ENCODE data around the gene EXOC6. TPM values are rescaled to one million over a fixed set of nuclear protein-coding genes. Genes with fewer than 3 reads are reported as not detected.
"Not testable (repeated sequence)": the region's sequence is repeated elsewhere in the genome, so short reads cannot be mapped to it uniquely, and the experiment has no call there.

The EXOC6 gene
- total RNA-seq, 1 donor: 13.5 TPM

- Histone ChIP-seq H3K4me1 (ENCODE audit: insufficient read depth, low read length) (no peaks in the 10 kb centered on the region), H3K4me3 (ENCODE audit: low read length) (no peak overlapping the region), H3K27me3 (ENCODE audit: insufficient read depth, low read length) (no peaks in the 10 kb centered on the region), H3K9me3 (ENCODE audit: low read depth, low read length) (no peaks in the 10 kb centered on the region)
Measured at GRCh38 chr10:92972066-92972870, 123.9 kb downstream of the EXOC6 start.

DNA sequence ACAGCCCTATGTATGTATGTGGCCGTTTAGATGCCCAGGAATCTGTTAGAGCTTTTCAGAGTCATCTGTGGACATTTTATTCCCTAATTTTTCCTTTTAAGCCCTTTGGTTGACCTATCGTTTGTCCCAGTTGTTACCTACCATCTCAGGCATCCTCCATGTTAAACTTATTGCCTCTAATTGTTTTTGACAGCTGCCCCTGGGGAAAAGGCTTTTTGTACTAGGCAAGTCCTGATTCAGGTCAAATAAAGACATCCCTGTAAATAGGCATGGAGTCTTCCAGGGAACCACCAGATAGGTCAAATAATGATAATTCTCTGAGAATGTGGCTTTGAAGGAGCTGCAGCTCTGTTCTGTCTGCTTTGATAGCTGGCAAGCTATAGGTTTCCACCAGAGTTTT is 124.6 kb downstream of the EXOC6 start:
- Histone ChIP-seq H3K27me3 (ENCODE audit: insufficient read depth, low read length) (no peaks in the 10 kb centered on the region), H3K9me3 (ENCODE audit: low read depth, low read length) (no peaks in the 10 kb centered on the region), H3K4me1 (ENCODE audit: insufficient read depth, low read length) (no peaks in the 10 kb centered on the region), H3K4me3 (ENCODE audit: low read length) (no peak overlapping the region)

GRCh38 chr10:92976278-92976677 is 128.0 kb downstream of the EXOC6 start:
- not testable (repeated sequence) for H3K9me3 ChIP-seq (ENCODE audit: low read depth, low read length); H3K4me3 ChIP-seq (ENCODE audit: low read length); H3K4me1 ChIP-seq (ENCODE audit: insufficient read depth, low read length); H3K27me3 ChIP-seq (ENCODE audit: insufficient read depth, low read length)

- Histone ChIP-seq H3K27me3 (ENCODE audit: insufficient read depth, low read length) (no peaks in the 10 kb centered on the region), H3K4me1 (ENCODE audit: insufficient read depth, low read length) (no peaks in the 10 kb centered on the region), H3K4me3 (ENCODE audit: low read length) (no peak overlapping the region), H3K9me3 (ENCODE audit: low read depth, low read length) (no peaks in the 10 kb centered on the region)
Measured at GRCh38 chr10:92989250-92989649, 140.9 kb downstream of the EXOC6 start.

- H3K9me3 ChIP-seq (ENCODE audit: low read depth, low read length): no peaks in the 10 kb centered on the region
- no peak overlapping the region for H3K4me3 ChIP-seq (ENCODE audit: low read length)
- H3K27me3 ChIP-seq (ENCODE audit: insufficient read depth, low read length): no peaks in the 10 kb centered on the region
- H3K4me1 ChIP-seq (ENCODE audit: insufficient read depth, low read length): no peaks in the 10 kb centered on the region
Measured at GRCh38 chr10:92990615-92991014, 142.3 kb downstream of the EXOC6 start.

GRCh38 chr10:92991513-92991912 is 143.2 kb downstream of the EXOC6 start:
- Histone ChIP-seq H3K4me3 (ENCODE audit: low read length) (no peak overlapping the region), H3K27me3 (ENCODE audit: insufficient read depth, low read length) (no peaks in the 10 kb centered on the region), H3K9me3 (ENCODE audit: low read depth, low read length) (no peaks in the 10 kb centered on the region), H3K4me1 (ENCODE audit: insufficient read depth, low read length) (no peaks in the 10 kb centered on the region)

- Histone ChIP-seq H3K4me1 (ENCODE audit: insufficient read depth, low read length) (no peaks in the 10 kb centered on the region), H3K27me3 (ENCODE audit: insufficient read depth, low read length) (no peaks in the 10 kb centered on the region), H3K4me3 (ENCODE audit: low read length) (no peak overlapping the region), H3K9me3 (ENCODE audit: low read depth, low read length) (no peaks in the 10 kb centered on the region)
Measured at GRCh38 chr10:92993699-92994272, 145.5 kb downstream of the EXOC6 start.

DNA sequence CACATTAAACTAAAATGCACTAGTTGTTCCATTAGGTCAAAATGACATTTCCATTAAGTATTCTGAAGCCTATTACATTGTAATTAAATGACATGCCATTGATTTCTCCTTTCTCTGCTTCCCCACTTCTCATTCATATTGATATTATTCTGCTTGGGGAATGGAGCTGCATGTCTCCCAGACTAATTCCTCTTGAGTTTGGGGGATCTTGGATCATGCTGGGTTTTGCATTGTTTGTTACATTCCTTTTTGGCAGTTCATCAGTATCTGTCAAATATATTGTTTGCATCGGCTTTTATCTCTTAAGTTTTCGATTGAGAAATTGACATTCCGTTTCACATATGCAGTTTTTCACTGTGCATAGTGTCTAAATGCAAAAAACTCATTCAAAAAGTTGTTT is 147.2 kb downstream of the EXOC6 start:
- H3K27me3 ChIP-seq (ENCODE audit: insufficient read depth, low read length): no peaks in the 10 kb centered on the region

DNA sequence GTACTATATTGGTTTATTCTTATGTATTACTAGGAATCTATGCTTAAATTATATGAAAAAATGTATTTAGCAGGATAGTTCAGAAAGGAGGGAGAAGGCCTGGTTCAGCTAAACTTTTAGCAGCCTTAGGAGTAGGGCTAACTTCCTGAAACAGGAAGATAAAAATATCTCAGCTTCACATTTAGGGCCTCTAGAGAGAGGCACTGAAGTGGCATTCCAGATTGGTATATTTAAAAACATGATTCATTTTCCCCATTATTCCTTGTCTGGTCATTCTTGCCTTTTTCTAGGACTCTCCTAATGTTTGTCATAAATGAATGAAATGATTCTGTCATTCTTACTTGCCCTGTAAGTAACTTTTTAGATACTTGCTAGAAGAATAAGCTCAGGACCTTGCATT is 149.3 kb downstream of the EXOC6 start:
- H3K9me3 ChIP-seq (ENCODE audit: low read depth, low read length): no peaks in the 10 kb centered on the region
- H3K4me3 ChIP-seq (ENCODE audit: low read length): no peak overlapping the region
- no peaks in the 10 kb centered on the region for H3K4me1 ChIP-seq (ENCODE audit: insufficient read depth, low read length)
- no peaks in the 10 kb centered on the region for H3K27me3 ChIP-seq (ENCODE audit: insufficient read depth, low read length)

More for the DNA sequence above, 147.2 kb downstream of the EXOC6 start:
- Histone ChIP-seq H3K9me3 (ENCODE audit: low read depth, low read length) (no peaks in the 10 kb centered on the region), H3K4me3 (ENCODE audit: low read length) (no peak overlapping the region), H3K4me1 (ENCODE audit: insufficient read depth, low read length) (no peaks in the 10 kb centered on the region)

- Histone ChIP-seq H3K27me3 (ENCODE audit: insufficient read depth, low read length) (no peaks in the 10 kb centered on the region), H3K9me3 (ENCODE audit: low read depth, low read length) (no peaks in the 10 kb centered on the region), H3K4me3 (ENCODE audit: low read length) (no peak overlapping the region), H3K4me1 (ENCODE audit: insufficient read depth, low read length) (no peaks in the 10 kb centered on the region)
Measured at GRCh38 chr10:92999191-92999590, 150.9 kb downstream of the EXOC6 start.

- no peak overlapping the region for H3K4me3 ChIP-seq (ENCODE audit: low read length)
- H3K9me3 ChIP-seq (ENCODE audit: low read depth, low read length): no peaks in the 10 kb centered on the region
- no peaks in the 10 kb centered on the region for H3K4me1 ChIP-seq (ENCODE audit: insufficient read depth, low read length)
- H3K27me3 ChIP-seq (ENCODE audit: insufficient read depth, low read length): no peaks in the 10 kb centered on the region
Measured at GRCh38 chr10:93006435-93007039, 158.2 kb downstream of the EXOC6 start.

GRCh38 chr10:93015722-93016121 is 167.4 kb downstream of the EXOC6 start:
- Histone ChIP-seq H3K27me3 (ENCODE audit: insufficient read depth, low read length) (no peaks in the 10 kb centered on the region), H3K9me3 (ENCODE audit: low read depth, low read length) (no peaks in the 10 kb centered on the region), H3K4me1 (ENCODE audit: insufficient read depth, low read length) (no peaks in the 10 kb centered on the region), H3K4me3 (ENCODE audit: low read length) (no peak overlapping the region)

DNA sequence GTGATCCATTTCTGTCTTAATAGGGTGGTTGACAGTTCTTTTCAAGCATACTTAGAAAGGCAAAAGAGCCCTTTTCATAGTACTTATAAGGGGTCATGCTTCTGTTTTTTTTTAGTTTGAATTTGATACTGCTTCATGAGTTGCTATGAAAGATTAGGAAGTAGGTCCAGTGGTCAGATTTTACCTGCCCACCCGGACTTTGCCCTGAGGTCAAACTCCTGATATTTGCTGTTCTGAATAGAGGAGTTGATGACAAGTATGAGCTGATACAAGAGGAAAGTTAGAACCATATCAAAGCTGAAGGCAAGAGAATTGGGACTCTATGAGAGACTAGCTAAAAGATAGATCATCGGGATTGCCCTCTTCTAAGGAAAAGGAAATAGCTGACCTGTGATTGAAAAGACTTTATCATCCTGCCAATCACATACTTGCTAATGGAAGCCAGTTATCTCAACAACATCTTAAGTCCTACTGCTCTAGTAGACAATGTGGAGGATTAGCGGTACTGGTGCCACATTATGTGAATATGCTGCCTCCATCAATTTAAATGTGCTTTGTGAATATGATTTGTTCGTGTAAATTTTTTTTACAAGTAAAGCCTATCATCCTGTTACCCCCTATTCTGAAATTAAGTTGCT is 174.8 kb downstream of the EXOC6 start:
- H3K4me3 ChIP-seq (ENCODE audit: low read length): no peak overlapping the region
- H3K9me3 ChIP-seq (ENCODE audit: low read depth, low read length): no peaks in the 10 kb centered on the region
- H3K27me3 ChIP-seq (ENCODE audit: insufficient read depth, low read length): no peaks in the 10 kb centered on the region
- no peaks in the 10 kb centered on the region for H3K4me1 ChIP-seq (ENCODE audit: insufficient read depth, low read length)

GRCh38 chr10:93026072-93026471 is 177.8 kb downstream of the EXOC6 start:
- Histone ChIP-seq H3K4me3 (ENCODE audit: low read length) (no peak overlapping the region), H3K4me1 (ENCODE audit: insufficient read depth, low read length) (no peaks in the 10 kb centered on the region), H3K27me3 (ENCODE audit: insufficient read depth, low read length) (no peaks in the 10 kb centered on the region), H3K9me3 (ENCODE audit: low read depth, low read length) (no peaks in the 10 kb centered on the region)

- H3K9me3 ChIP-seq (ENCODE audit: low read depth, low read length): no peaks in the 10 kb centered on the region
- no peak overlapping the region for H3K4me3 ChIP-seq (ENCODE audit: low read length)
- no peaks in the 10 kb centered on the region for H3K27me3 ChIP-seq (ENCODE audit: insufficient read depth, low read length)
- H3K4me1 ChIP-seq (ENCODE audit: insufficient read depth, low read length): no peaks in the 10 kb centered on the region
Measured at GRCh38 chr10:93027508-93027907, 179.2 kb downstream of the EXOC6 start.
